Measurements from ENCODE around the gene GDNF.

DNA sequence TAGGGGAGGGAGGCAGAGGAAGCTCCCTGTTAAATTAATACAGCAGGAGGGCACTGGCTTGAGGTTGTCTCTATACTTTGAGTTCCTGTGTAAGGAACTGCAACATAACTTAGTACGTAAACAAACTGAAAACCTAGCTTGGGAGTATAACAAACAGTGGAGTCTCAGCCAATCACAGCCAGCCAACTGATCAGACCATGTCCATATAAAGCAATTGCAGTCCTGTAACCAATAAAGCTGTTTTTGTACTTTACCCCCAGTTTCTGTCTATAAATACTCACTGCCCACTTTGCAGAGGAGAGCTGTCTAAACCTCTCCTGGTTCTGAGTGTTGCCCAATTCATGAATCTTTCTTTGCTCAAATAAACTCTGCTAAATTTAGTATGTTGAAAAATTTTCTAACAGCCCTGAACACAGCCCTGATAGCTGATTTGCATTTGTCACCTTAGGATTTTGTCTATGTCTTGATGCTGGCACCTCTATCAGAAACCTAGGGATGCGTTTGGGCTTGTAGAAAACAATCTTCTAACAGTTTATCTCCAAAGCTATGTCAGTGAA is 39.9 kb downstream of the GDNF start:
- TF ChIP-seq POLR2A (IDR thresholded peaks at IDR 0.05) = no peak
- TF ChIP-seq, protein P1, sequence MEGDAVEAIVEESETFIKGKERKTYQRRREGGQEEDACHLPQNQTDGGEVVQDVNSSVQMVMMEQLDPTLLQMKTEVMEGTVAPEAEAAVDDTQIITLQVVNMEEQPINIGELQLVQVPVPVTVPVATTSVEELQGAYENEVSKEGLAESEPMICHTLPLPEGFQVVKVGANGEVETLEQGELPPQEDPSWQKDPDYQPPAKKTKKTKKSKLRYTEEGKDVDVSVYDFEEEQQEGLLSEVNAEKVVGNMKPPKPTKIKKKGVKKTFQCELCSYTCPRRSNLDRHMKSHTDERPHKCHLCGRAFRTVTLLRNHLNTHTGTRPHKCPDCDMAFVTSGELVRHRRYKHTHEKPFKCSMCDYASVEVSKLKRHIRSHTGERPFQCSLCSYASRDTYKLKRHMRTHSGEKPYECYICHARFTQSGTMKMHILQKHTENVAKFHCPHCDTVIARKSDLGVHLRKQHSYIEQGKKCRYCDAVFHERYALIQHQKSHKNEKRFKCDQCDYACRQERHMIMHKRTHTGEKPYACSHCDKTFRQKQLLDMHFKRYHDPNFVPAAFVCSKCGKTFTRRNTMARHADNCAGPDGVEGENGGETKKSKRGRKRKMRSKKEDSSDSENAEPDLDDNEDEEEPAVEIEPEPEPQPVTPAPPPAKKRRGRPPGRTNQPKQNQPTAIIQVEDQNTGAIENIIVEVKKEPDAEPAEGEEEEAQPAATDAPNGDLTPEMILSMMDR (IDR thresholded peaks at IDR 0.05 in 4 of 5, conservative IDR thresholded peaks at IDR 0.05 in 1 of 5) = no peak

All from gastrocnemius medialis (tissue), 4 donors.